CD4-positive, CD25-positive, alpha-beta regulatory T cell (primary cell): ENCODE measurements around the gene LDAH. TPM values are rescaled to one million over a fixed set of nuclear protein-coding genes. Genes with fewer than 3 reads are reported as not detected.
A peak's percentile ranks its signal among the peaks of the same experiment; 100 is the strongest.

Source experiments
- ATAC-seq, 2 donors: fragments of 150-1000 bp; cut with Tn5 transposase; one replicate each; pipeline ENCODE4 v1.10.0; 2021; ENCODE audit warnings: low read depth in 2 of 2, moderate number of reproducible peaks in 2 of 2, moderate library complexity in 1 of 2
- DNase-seq, 3 donors: peaks; one replicate each; pipeline versions ENCODE4 v3.0.0 to v3.0.0-alpha.2; 2012 to 2022; ENCODE audit warnings: mixed read lengths in 1 of 3
- H3K27ac ChIP-seq: one replicate; pipeline ENCODE4 v1.7.0; 2013; ENCODE audit warnings: mild to moderate bottlenecking, low read length; ENCODE audit not compliant: insufficient read depth, poor library complexity, severe bottlenecking
- H3K27me3 ChIP-seq: one replicate; pipeline ENCODE4 v1.7.0; 2013; ENCODE audit warnings: low read length; ENCODE audit not compliant: control insufficient read depth, insufficient read depth
- H3K36me3 ChIP-seq: one replicate; pipeline ENCODE4 v1.7.0; 2013; ENCODE audit warnings: mild to moderate bottlenecking, low read length, moderate library complexity; ENCODE audit not compliant: control insufficient read depth, insufficient read depth
- H3K4me1 ChIP-seq: 2 replicates; pipeline ENCODE4 v1.7.0; 2013; ENCODE audit warnings: mild to moderate bottlenecking, low read length; ENCODE audit not compliant: insufficient read depth, control insufficient read depth, poor library complexity, severe bottlenecking
- H3K4me3 ChIP-seq: one replicate; pipeline ENCODE4 v1.7.0; 2013; ENCODE audit warnings: low read depth, mild to moderate bottlenecking, low read length, moderate library complexity
- H3K9me3 ChIP-seq, 2 experiments: 1 replicate in 1 of 2; 2 replicates in 1 of 2; pipeline ENCODE4 v1.7.0; 2013; ENCODE audit warnings: low read length in 2 of 2, mild to moderate bottlenecking in 1 of 2, moderate library complexity in 1 of 2; ENCODE audit not compliant: control insufficient read depth in 2 of 2
- H3K27ac Mint-ChIP-seq, 3 donors: one replicate each; pipeline ENCODE4 v1.8.0; 2020 to 2022; ENCODE audit warnings: mild to moderate bottlenecking in 3 of 3, mixed read lengths in 3 of 3, moderate library complexity in 2 of 3
- H3K27me3 Mint-ChIP-seq: one replicate; pipeline ENCODE4 v1.8.0; 2022; ENCODE audit warnings: mild to moderate bottlenecking, mixed read lengths
- H3K36me3 Mint-ChIP-seq: one replicate; pipeline ENCODE4 v1.8.0; 2020; ENCODE audit warnings: mixed read lengths
- H3K4me1 Mint-ChIP-seq, 4 donors: one replicate each; pipeline ENCODE4 v1.8.0; 2020 to 2022; ENCODE audit warnings: mixed read lengths in 4 of 4, mild to moderate bottlenecking in 1 of 4
- H3K4me3 Mint-ChIP-seq, 4 donors: one replicate each; pipeline ENCODE4 v1.8.0; 2020 to 2022; ENCODE audit warnings: mild to moderate bottlenecking in 4 of 4, mixed read lengths in 4 of 4, moderate library complexity in 3 of 4
- H3K9me3 Mint-ChIP-seq, 7 donors: one replicate each; pipeline ENCODE4 v1.8.0; 2020 to 2022; ENCODE audit warnings: mixed read lengths in 7 of 7, mild to moderate bottlenecking in 3 of 7, moderate library complexity in 2 of 7
- polyA plus RNA-seq, 4 donors: library from polyadenylated mRNA; unstranded; fragments of 300-500 nt; fragmentation: Illumina TruSeq; gene quantifications; one replicate each; pipeline ENCODE4 v1.2.3, GENCODE V29; 2021
- total RNA-seq: library from RNA; stranded (reverse); gene quantifications from one replicate; pipeline ENCODE4 v1.2.3, GENCODE V29; 2022

Gene LDAH
- total and polyA plus RNA-seq, 5 donors from 2014 or later: 13.8 to 16.8 (median 14.9) TPM

DNA sequence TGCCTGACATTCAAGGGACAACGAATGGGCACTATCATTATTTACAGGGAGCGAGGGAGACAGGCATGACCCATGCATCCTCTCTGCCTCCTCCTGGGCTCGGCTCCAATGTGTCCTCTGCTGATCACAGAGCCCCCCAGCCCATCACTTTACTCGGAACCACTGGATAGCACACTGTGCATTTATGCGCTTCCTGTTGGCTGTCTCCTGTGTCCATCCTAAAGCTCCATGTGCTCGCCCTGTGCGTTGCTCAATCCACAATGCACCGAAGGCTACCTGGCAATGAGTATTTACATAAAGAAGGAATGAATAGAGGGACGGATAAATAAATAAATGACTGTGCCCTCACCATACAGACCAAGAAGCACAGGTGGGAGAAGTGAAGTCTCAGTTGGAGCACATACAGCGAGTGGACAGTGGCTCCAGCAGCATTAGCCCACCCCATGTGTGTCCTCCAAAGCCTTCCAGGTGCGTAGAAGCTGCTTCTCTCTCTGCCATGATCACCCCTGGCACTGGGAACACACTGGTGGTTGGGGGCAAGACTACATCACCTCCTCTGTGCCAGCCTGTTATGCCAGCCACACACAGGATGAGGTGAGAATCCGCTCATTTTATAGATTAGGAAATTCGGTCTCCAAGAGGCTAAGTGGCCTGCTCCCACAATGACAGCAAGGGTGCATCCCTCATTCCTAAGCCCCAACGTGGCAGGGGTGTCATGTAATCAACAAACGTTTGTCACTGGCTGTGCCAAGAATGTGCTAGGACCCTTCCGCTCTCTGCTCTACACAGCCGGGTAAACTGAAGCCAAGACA lies 158.3 kb downstream of the LDAH start:
- Mint-ChIP-seq H3K4me3 (peak overlapping the region in 2 of 4 donors; percentile 20 to 74), H3K36me3 (no peaks in the 10 kb centered on the region), H3K4me1 (peaks cover 0 to 26% (median 5%) of the 10 kb centered on the region in 4 donors), H3K9me3 (peaks cover 0 to 4% (median 0%) of the 10 kb centered on the region in 7 donors), H3K27ac (no peak overlapping the region), H3K27me3 (peaks cover 85% of the 10 kb centered on the region)
- Histone ChIP-seq H3K27ac (no peak overlapping the region), H3K4me1 (peaks cover 26% of the 10 kb centered on the region), H3K4me3 (no peak overlapping the region), H3K9me3 (no peaks in the 10 kb centered on the region), H3K27me3 (peaks cover 28% of the 10 kb centered on the region), H3K36me3 (no peaks in the 10 kb centered on the region)
- ATAC-seq: no peak
- no peak for DNase-seq

- H3K36me3 ChIP-seq: no peaks in the 10 kb centered on the region
- no peak overlapping the region for H3K27ac ChIP-seq
- peaks cover 81% of the 10 kb centered on the region for H3K27me3 Mint-ChIP-seq
- H3K9me3 ChIP-seq: no peaks in the 10 kb centered on the region
- ATAC-seq (no peak), DNase-seq (no peak)
- peaks cover 0 to 4% (median 0%) of the 10 kb centered on the region in 7 donors for H3K9me3 Mint-ChIP-seq
- no peak overlapping the region for H3K27ac Mint-ChIP-seq
- H3K4me3 ChIP-seq: no peak overlapping the region
- no peaks in the 10 kb centered on the region for H3K36me3 Mint-ChIP-seq
- peaks cover 0 to 22% (median 5%) of the 10 kb centered on the region in 4 donors for H3K4me1 Mint-ChIP-seq
- H3K4me1 ChIP-seq: peaks cover 26% of the 10 kb centered on the region
- peak overlapping the region in 1 of 4 donors; percentile 44 for H3K4me3 Mint-ChIP-seq
- H3K27me3 ChIP-seq: peaks cover 24% of the 10 kb centered on the region
These were observed 158.9 kb downstream of the LDAH start for GRCh38 chr2:20664071-20664390.

- Mint-ChIP-seq H3K36me3 (no peaks in the 10 kb centered on the region), H3K27me3 (peaks cover 80% of the 10 kb centered on the region), H3K9me3 (peaks cover 0 to 4% (median 0%) of the 10 kb centered on the region in 7 donors), H3K4me1 (peaks cover 0 to 22% (median 5%) of the 10 kb centered on the region in 4 donors), H3K27ac (no peak overlapping the region), H3K4me3 (peak overlapping the region in 1 of 4 donors; percentile 44)
- Histone ChIP-seq H3K4me1 (peaks cover 26% of the 10 kb centered on the region), H3K27me3 (peaks cover 19% of the 10 kb centered on the region), H3K27ac (no peak overlapping the region), H3K4me3 (no peak overlapping the region), H3K9me3 (no peaks in the 10 kb centered on the region), H3K36me3 (no peaks in the 10 kb centered on the region)
- no peak for ATAC-seq
- DNase-seq: no peak
These were observed 159.5 kb downstream of the LDAH start for GRCh38 chr2:20663196-20664070.

- DNase-seq (no peak), ATAC-seq (no peak)
- peaks cover 23% of the 10 kb centered on the region for H3K4me1 ChIP-seq
- H3K27ac Mint-ChIP-seq: no peak overlapping the region
- no peaks in the 10 kb centered on the region for H3K9me3 ChIP-seq
- H3K4me3 ChIP-seq: no peak overlapping the region
- peaks cover 18% of the 10 kb centered on the region for H3K27me3 ChIP-seq
- no peak overlapping the region for H3K27ac ChIP-seq
- H3K27me3 Mint-ChIP-seq: peaks cover 81% of the 10 kb centered on the region
- H3K4me3 Mint-ChIP-seq: no peak overlapping the region
- H3K36me3 ChIP-seq: no peaks in the 10 kb centered on the region
- peaks cover 0 to 4% (median 0%) of the 10 kb centered on the region in 7 donors for H3K9me3 Mint-ChIP-seq
- no peaks in the 10 kb centered on the region for H3K36me3 Mint-ChIP-seq
- peaks cover 0 to 14% (median 5%) of the 10 kb centered on the region in 4 donors for H3K4me1 Mint-ChIP-seq
These were observed 160.5 kb downstream of the LDAH start for GRCh38 chr2:20662308-20662937.

- ATAC-seq (peak; percentile 59 to 69), DNase-seq (peak; percentile 55 to 76 (median 64))
- Histone ChIP-seq H3K4me3 (no peak overlapping the region), H3K9me3 (no peaks in the 10 kb centered on the region), H3K36me3 (no peaks in the 10 kb centered on the region), H3K27ac (no peak overlapping the region), H3K27me3 (peaks cover 18% of the 10 kb centered on the region), H3K4me1 (peaks cover 20% of the 10 kb centered on the region)
- no peak overlapping the region for H3K4me3 Mint-ChIP-seq
- no peak overlapping the region for H3K27ac Mint-ChIP-seq
- H3K27me3 Mint-ChIP-seq: peaks cover 85% of the 10 kb centered on the region
- H3K9me3 Mint-ChIP-seq: peaks cover 0 to 4% (median 0%) of the 10 kb centered on the region in 7 donors
- H3K4me1 Mint-ChIP-seq: peaks cover 0 to 14% (median 5%) of the 10 kb centered on the region in 4 donors
- H3K36me3 Mint-ChIP-seq: no peaks in the 10 kb centered on the region
These were observed 161.2 kb downstream of the LDAH start for GRCh38 chr2:20661421-20662307.

GRCh38 chr2:20660506-20661420 lies 162.1 kb downstream of the LDAH start:
- no peak overlapping the region for H3K27ac Mint-ChIP-seq
- peaks cover 82% of the 10 kb centered on the region for H3K27me3 Mint-ChIP-seq
- peaks cover 11% of the 10 kb centered on the region for H3K4me1 ChIP-seq
- peaks cover 0 to 9% (median 4%) of the 10 kb centered on the region in 4 donors for H3K4me1 Mint-ChIP-seq
- H3K36me3 ChIP-seq: no peaks in the 10 kb centered on the region
- H3K36me3 Mint-ChIP-seq: no peaks in the 10 kb centered on the region
- H3K9me3 Mint-ChIP-seq: peaks cover 0 to 3% (median 0%) of the 10 kb centered on the region in 7 donors
- H3K4me3 ChIP-seq: no peak overlapping the region
- H3K9me3 ChIP-seq: no peaks in the 10 kb centered on the region
- H3K27me3 ChIP-seq: peaks cover 18% of the 10 kb centered on the region
- no peak for ATAC-seq
- H3K4me3 Mint-ChIP-seq: no peak overlapping the region
- H3K27ac ChIP-seq: no peak overlapping the region
- DNase-seq: no peak
